GM12875 (cell line): Measurements from ENCODE around the gene CRIP2.

Experiments
- H3K4me3 ChIP-seq: one replicate; pipeline ENCODE4 v1.5.1; 2011; ENCODE audit warnings: low read depth, low read length, control low read depth
- TF ChIP-seq, protein P1 (sequence below): IDR thresholded peaks from 2 replicates; pipeline ENCODE4 v1.5.1; 2011; ENCODE audit warnings: low read depth, mild to moderate bottlenecking, control low read depth, inconsistent platforms, low read length, moderate library complexity, borderline replicate concordance; ENCODE audit not compliant: insufficient read depth

CRIP2 gene

DNA sequence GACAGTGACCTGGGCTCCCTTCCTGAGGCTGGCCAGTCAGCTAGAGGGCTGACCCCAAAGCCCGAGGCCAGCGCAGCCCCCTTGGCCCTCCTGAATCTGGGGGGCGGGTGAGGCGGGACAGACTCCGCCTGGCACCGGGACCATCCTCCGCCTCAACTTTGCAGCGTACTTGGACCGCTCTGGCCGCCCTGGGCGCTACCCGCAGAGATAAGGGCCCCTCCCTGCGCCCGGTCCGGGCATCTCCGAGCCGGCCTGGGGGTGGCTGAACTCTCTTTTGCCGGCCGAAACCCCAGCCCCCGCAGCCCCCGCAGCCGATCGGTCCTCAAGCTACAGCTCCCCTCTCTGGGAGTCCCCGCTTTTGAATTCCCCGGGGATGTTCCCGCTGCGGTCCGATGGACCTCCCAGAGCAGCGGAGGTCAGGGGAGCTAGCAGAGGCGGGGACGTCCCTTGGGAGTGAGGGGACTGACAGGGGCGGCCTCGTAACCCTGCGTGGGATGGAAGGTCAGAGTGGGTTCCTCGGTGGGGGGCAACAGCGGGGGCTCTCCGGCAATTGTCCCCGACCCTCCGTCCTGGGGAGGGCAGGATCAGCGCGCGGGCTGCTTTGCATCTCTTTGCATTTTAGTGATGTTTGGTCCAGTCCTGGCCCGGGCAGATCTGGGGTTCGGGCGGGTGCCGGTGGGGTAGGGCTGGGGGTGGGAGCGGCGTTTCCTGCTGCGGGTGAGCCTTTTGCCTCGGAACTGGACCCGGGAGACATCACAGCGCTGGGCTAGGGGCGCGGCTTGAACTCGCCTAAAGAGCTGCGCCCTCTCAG is 11.7 kb downstream of the CRIP2 start, which contains the start of gene CRIP1:
Gene CRIP1, plus strand, starts transcription at position 724 of the 811 bp plus-strand sequence. CDS start 374 bp downstream, outside the sequence.
- TF ChIP-seq, protein P1, sequence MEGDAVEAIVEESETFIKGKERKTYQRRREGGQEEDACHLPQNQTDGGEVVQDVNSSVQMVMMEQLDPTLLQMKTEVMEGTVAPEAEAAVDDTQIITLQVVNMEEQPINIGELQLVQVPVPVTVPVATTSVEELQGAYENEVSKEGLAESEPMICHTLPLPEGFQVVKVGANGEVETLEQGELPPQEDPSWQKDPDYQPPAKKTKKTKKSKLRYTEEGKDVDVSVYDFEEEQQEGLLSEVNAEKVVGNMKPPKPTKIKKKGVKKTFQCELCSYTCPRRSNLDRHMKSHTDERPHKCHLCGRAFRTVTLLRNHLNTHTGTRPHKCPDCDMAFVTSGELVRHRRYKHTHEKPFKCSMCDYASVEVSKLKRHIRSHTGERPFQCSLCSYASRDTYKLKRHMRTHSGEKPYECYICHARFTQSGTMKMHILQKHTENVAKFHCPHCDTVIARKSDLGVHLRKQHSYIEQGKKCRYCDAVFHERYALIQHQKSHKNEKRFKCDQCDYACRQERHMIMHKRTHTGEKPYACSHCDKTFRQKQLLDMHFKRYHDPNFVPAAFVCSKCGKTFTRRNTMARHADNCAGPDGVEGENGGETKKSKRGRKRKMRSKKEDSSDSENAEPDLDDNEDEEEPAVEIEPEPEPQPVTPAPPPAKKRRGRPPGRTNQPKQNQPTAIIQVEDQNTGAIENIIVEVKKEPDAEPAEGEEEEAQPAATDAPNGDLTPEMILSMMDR, result no peak
- peak within 1 kb of the TSS; percentile 49 for H3K4me3 ChIP-seq

DNA sequence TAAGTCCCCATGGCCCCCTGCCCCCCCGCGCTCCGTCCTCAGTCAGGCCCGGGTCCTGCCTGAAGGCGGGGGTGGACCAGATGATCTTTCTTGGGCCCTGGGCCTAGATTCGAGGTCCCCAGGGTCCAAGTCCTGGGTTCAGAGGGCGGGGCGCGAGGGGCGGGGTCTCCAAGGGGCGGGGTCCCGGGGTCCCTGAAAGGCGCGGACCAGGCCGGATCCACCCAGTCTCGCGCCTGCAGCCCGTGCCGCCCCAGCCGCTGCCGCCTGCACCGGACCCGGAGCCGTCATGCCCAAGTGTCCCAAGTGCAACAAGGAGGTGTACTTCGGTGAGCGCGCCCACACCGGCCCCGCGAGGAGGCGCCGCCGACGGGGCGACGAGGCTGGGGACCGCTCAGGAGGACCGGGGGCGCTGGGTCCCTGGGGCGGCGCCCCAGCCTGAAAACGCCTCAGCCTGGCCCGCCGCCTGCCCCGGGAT is 12.4 kb downstream of the CRIP2 start:
- TF ChIP-seq, protein P1, result no peak
- H3K4me3 ChIP-seq, result peak overlapping the region; percentile 49

DNA sequence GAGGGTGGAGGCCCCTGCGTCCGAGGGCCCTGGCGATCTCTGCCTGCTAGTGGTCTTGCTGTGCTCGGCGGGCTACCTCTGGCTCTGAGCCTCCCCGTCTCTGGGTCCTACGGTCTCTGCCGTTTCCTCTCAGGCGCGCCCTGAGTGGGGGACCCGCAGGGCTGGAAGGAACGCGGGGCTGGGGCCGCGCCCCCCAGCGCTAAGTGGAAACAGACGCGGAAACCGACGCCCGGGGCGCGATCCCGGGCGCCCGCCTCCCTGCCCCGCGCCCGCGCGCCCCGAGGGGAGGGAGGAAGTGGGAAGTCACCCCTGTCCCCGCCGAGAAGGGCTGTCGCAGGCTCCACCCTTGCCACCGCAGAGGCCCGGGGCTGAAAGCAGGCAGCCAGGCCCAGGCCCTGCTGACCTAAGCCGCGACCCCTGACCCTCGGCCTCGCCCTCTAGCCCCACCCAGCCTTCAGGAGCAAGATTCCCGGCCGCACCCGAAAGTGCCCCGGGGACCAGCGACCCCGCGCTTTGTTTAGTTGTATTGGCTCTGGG is 12.9 kb downstream of the CRIP2 start:
- peak overlapping the region; percentile 49 for H3K4me3 ChIP-seq
- TF ChIP-seq, protein P1, result no peak

DNA sequence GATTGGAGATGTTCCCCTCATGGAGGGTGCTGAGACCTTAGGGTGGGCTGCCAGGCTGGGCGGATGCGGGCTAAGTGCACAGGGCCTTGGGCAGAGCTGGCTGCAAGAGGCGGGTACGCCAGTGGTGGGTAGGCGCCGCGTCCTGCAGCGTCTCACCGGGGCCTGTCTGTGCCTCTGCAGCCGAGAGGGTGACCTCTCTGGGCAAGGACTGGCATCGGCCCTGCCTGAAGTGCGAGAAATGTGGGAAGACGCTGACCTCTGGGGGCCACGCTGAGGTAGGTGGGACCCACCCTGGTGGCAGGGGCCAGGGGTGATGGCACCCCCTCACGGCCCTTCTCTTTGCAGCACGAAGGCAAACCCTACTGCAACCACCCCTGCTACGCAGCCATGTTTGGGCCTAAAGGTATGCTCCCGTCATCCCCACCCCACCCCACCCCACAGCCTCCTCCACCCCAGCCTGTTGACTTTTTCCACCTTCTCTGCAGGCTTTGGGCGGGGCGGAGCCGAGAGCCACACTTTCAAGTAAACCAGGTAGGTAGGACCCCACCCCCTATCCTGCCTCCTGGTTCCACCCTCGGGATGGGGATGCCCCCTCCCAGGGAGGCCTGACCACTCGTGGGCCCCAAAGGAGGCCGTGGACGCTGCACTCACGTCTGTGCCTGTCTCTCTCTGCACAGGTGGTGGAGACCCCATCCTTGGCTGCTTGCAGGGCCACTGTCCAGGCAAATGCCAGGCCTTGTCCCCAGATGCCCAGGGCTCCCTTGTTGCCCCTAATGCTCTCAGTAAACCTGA is 13.6 kb downstream of the CRIP2 start:
- peak overlapping the region; percentile 49 for H3K4me3 ChIP-seq
- TF ChIP-seq, protein P1, result no peak

DNA sequence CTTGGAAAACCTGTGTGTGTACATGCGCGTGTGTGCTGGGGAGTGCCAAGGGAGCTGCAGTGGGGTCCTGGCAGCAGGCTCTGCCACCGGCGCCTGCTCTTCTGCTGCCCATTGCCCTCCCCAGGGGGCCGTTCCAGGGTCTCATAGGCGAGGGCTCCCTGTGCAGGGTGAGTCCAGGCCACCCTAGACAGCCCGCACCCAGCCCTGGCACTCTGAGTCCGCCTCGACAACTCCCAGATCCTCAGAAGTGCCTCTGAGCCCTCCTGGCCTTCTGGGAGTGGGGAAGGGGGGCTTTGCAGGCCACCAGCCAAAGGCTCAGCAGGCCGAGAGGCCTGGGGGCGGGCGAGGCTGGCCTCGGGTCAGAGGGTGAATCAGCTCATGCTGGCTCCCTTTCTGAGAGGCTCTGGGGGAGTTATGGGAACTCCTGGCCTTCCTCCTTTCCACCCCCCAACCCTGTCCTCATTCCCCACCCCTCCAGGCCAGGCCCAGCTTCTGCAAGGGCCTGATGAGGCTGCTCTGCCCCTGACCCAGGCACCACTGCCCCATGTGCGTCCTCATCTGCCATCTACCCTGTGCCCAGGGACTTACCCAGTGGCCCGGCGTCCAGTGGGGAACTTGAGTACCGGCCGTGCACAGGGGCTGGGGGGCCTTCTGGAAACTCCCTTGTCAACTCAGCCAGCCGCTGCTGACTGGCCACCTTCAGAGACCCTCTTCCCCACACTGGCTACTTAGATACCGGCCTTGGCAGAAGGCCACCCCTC is 14.3 kb downstream of the CRIP2 start:
- TF ChIP-seq, protein P1, result no peak
- H3K4me3 ChIP-seq, result no peak overlapping the region

DNA sequence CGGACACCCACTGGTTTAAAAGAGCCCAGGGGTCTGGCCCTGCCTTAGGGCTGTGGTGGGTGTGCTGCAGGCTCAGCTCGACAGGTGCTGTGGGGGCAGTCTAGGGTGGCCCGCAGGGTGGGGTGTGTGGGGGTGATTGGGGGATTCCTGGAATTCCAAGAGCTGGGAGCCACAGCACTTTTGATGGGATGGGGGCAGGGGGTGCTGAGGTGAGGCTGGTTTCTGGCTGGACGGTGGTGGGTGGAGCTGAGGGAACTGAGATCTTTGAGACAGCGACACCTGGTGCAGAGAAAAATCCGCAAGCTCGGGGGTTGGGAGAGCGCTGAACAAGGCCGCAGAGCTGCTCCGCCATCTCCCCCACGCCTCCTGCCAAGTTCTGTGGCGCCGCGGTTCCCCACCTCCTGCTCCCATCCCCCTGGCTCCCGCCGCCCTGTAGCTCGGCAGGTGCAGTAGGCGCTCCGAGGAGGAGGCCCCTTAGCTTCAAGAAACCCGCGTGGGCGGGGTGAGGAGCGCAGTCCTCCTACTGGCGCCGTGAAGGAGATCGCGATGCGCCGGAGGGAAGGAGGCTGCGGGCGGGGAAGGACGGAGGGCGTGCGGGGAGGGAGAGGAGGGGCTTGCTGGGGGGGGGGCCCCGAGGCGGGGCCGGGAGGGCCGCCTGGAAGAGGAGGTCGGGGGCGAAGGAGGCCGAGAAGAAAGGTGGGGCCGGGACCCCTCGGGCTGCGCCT is 15.1 kb downstream of the CRIP2 start:
- peak overlapping the region; percentile 78 for H3K4me3 ChIP-seq
- TF ChIP-seq, protein P1, result peak; percentile 66
